Left cardiac atrium (tissue), 4 donors: ENCODE results near the gene FADS2. TPM values are rescaled to one million over a fixed set of nuclear protein-coding genes. Genes with fewer than 3 reads are reported as not detected.
A peak's percentile ranks its signal among the peaks of the same experiment; 100 is the strongest.

Source experiments
- ATAC-seq, 2 donors: fragments of 200-7000 bp; cut with Tn5 transposase; one replicate each; pipeline ENCODE4 v1.9.1; 2020; ENCODE audit warnings: mild to moderate bottlenecking in 2 of 2, moderate library complexity in 2 of 2
- DNase-seq: peaks from one replicate; pipeline ENCODE4 v3.0.0-alpha.2; 2020
- intact Hi-C, 2 donors: fragments of 100-400 bp; cut with DNase I; formaldehyde crosslinking; loops; one replicate each; pipeline versions ENCODE4 v1.14.1 to v1.15.1; 2022 to 2023
- total RNA-seq, 2 donors: library from RNA; stranded (reverse); fragmentation: NEBNext Ultra II Directional; extraction: Animal tissue kit (Norgen Biotek cat#: 25700); gene quantifications; one replicate each; pipeline ENCODE4 v1.2.1, GENCODE V29; 2021
- donor health status: DM: no; HTN: yes; CAD: no.
- donor health status: DM: no; HTN: yes; CAD: no; lungs with severe emphysema.
- donor health status: DM: yes; HTN: yes; CAD: no.
- donor health status: Dilated cardiomyopathy.

Gene FADS2
- total RNA-seq, 2 donors from 2014 or later, result 26.3 to 67.5 TPM

GRCh38 chr11:61855939-61856680 is 28.0 kb downstream of the FADS2 start:
- DNase-seq (no peak), ATAC-seq (no peak)
- intact Hi-C loops, result no loop called here

- DNase-seq (peak; percentile 81), ATAC-seq (peak; percentile 71 to 79)
- intact Hi-C loops, result loop anchor here in 1 of 2 donors (10.0 kb wide), 1 partner anchor 55 kb away; no protein-coding TSS in a partner anchor
Measured at GRCh38 chr11:61860054-61860903, 32.2 kb downstream of the FADS2 start.

GRCh38 chr11:61861634-61862033 is 33.5 kb downstream of the FADS2 start:
- DNase-seq (no peak), ATAC-seq (peak; percentile 60 to 61)
- intact Hi-C loops, result loop anchor here in 1 of 2 donors (10.0 kb wide), 1 partner anchor 57 kb away; no protein-coding TSS in a partner anchor

- ATAC-seq (no peak), DNase-seq (no peak)
- intact Hi-C loops, result loop anchor here in 1 of 2 donors (10.0 kb wide), 1 partner anchor 58 kb away; no protein-coding TSS in a partner anchor
Measured at GRCh38 chr11:61862714-61863547, 34.8 kb downstream of the FADS2 start.

- intact Hi-C loops, result loop anchor here in 1 of 2 donors (10.0 kb wide), 1 partner anchor 59 kb away; no protein-coding TSS in a partner anchor
- no peak for ATAC-seq
- DNase-seq, result no peak
Measured at GRCh38 chr11:61863548-61864081, 35.5 kb downstream of the FADS2 start.

- DNase-seq, result no peak
- intact Hi-C loops, result loop anchor here in 1 of 2 donors (10.0 kb wide), 1 partner anchor 60 kb away; no protein-coding TSS in a partner anchor
- ATAC-seq, result no peak
Measured at GRCh38 chr11:61864814-61865775, 37.0 kb downstream of the FADS2 start.

GRCh38 chr11:61866231-61866957 is 38.3 kb downstream of the FADS2 start:
- ATAC-seq (no peak), DNase-seq (no peak)
- intact Hi-C loops, result loop anchor here in 1 of 2 donors (10.0 kb wide), 1 partner anchor 62 kb away; no protein-coding TSS in a partner anchor

- no peak for DNase-seq
- intact Hi-C loops, result loop anchor here in 1 of 2 donors (10.0 kb wide), 1 partner anchor 62 kb away; no protein-coding TSS in a partner anchor
- no peak for ATAC-seq
Measured at GRCh38 chr11:61866958-61867343, 38.9 kb downstream of the FADS2 start.

GRCh38 chr11:61868571-61869428 is 40.7 kb downstream of the FADS2 start:
- intact Hi-C loops, result loop anchor here in 1 of 2 donors (10.0 kb wide), 1 partner anchor 64 kb away; no protein-coding TSS in a partner anchor
- no peak for DNase-seq
- no peak for ATAC-seq

GRCh38 chr11:61869429-61869707 is 41.3 kb downstream of the FADS2 start:
- ATAC-seq (no peak), DNase-seq (no peak)
- intact Hi-C loops, result loop anchor here in 1 of 2 donors (10.0 kb wide), 1 partner anchor 65 kb away; no protein-coding TSS in a partner anchor

- ATAC-seq (no peak), DNase-seq (no peak)
- intact Hi-C loops, result loop anchor here (2.0 to 10.0 kb wide), 2 partner anchors 65 to 77 kb away; no protein-coding TSS in a partner anchor
Measured at GRCh38 chr11:61869708-61870451, 41.8 kb downstream of the FADS2 start.

GRCh38 chr11:61870541-61871031 is 42.5 kb downstream of the FADS2 start:
- intact Hi-C loops, result loop anchor here in 1 of 2 donors (2.0 kb wide), 1 partner anchor 76 kb away; no protein-coding TSS in a partner anchor
- ATAC-seq (no peak), DNase-seq (no peak)

- peak; percentile 84 to 88 for ATAC-seq
- intact Hi-C loops, result loop anchor here in 1 of 2 donors (2.0 kb wide), 1 partner anchor 76 kb away; no protein-coding TSS in a partner anchor
Measured at GRCh38 chr11:61871158-61871597, 43.1 kb downstream of the FADS2 start.

GRCh38 chr11:61872935-61873565 is 45.0 kb downstream of the FADS2 start:
- ATAC-seq (no peak), DNase-seq (no peak)
- intact Hi-C loops, result no loop called here

More at GRCh38 chr11:61871158-61871597, 43.1 kb downstream of the FADS2 start:
- DNase-seq, result peak; percentile 86
